Measurements from ENCODE around the gene ARF4.

The ARF4 gene

GRCh38 chr3:57598765-57599360 is 1.7 kb upstream of the ARF4 start:
- Mint-ChIP-seq H3K9me3 (no peaks in the 10 kb centered on the region), H3K27me3 (ENCODE audit: low read depth) (no peaks in the 10 kb centered on the region), H3K4me3 (peak overlapping the region; percentile 99), H3K4me1 (ENCODE audit: low read depth) (peaks cover 24% of the 10 kb centered on the region), H3K36me3 (ENCODE audit: low read depth) (peaks cover 26% of the 10 kb centered on the region), H3K27ac (peak overlapping the region; percentile 99)
- no peak for DNase-seq (ENCODE audit: low spot score)

GRCh38 chr3:57596495-57597126 is 533 bp downstream of the ARF4 start:
- peak overlapping the region; percentile 99 for H3K4me3 Mint-ChIP-seq
- DNase-seq (ENCODE audit: low spot score), result peak; percentile 70
- no peaks in the 10 kb centered on the region for H3K9me3 Mint-ChIP-seq
- no peaks in the 10 kb centered on the region for H3K27me3 Mint-ChIP-seq (ENCODE audit: low read depth)
- H3K36me3 Mint-ChIP-seq (ENCODE audit: low read depth), result peaks cover 20% of the 10 kb centered on the region
- H3K4me1 Mint-ChIP-seq (ENCODE audit: low read depth), result peaks cover 32% of the 10 kb centered on the region
- peak overlapping the region; percentile 99 for H3K27ac Mint-ChIP-seq

- no peaks in the 10 kb centered on the region for H3K27me3 Mint-ChIP-seq (ENCODE audit: low read depth)
- H3K4me3 Mint-ChIP-seq, result peak overlapping the region; percentile 99
- H3K9me3 Mint-ChIP-seq, result no peaks in the 10 kb centered on the region
- H3K4me1 Mint-ChIP-seq (ENCODE audit: low read depth), result peaks cover 34% of the 10 kb centered on the region
- DNase-seq (ENCODE audit: low spot score), result no peak
- H3K36me3 Mint-ChIP-seq (ENCODE audit: low read depth), result peaks cover 20% of the 10 kb centered on the region
- H3K27ac Mint-ChIP-seq, result no peak overlapping the region
These were observed 2.6 kb downstream of the ARF4 start for GRCh38 chr3:57594576-57594975.

GRCh38 chr3:57594144-57594543 is 3.0 kb downstream of the ARF4 start:
- peaks cover 21% of the 10 kb centered on the region for H3K36me3 Mint-ChIP-seq (ENCODE audit: low read depth)
- H3K4me1 Mint-ChIP-seq (ENCODE audit: low read depth), result peaks cover 31% of the 10 kb centered on the region
- no peaks in the 10 kb centered on the region for H3K27me3 Mint-ChIP-seq (ENCODE audit: low read depth)
- no peak overlapping the region for H3K27ac Mint-ChIP-seq
- H3K4me3 Mint-ChIP-seq, result peak overlapping the region; percentile 99
- no peak for DNase-seq (ENCODE audit: low spot score)
- H3K9me3 Mint-ChIP-seq, result no peaks in the 10 kb centered on the region

- DNase-seq (ENCODE audit: low spot score), result no peak
- H3K9me3 Mint-ChIP-seq, result no peaks in the 10 kb centered on the region
- no peak overlapping the region for H3K4me3 Mint-ChIP-seq
- H3K27me3 Mint-ChIP-seq (ENCODE audit: low read depth), result no peaks in the 10 kb centered on the region
- peaks cover 17% of the 10 kb centered on the region for H3K36me3 Mint-ChIP-seq (ENCODE audit: low read depth)
- H3K27ac Mint-ChIP-seq, result no peak overlapping the region
- peaks cover 26% of the 10 kb centered on the region for H3K4me1 Mint-ChIP-seq (ENCODE audit: low read depth)
These were observed 4.8 kb downstream of the ARF4 start for GRCh38 chr3:57592306-57592705.

- H3K36me3 Mint-ChIP-seq (ENCODE audit: low read depth), result peaks cover 20% of the 10 kb centered on the region
- no peak overlapping the region for H3K27ac Mint-ChIP-seq
These were observed 9.2 kb downstream of the ARF4 start for GRCh38 chr3:57587905-57588304.

GRCh38 chr3:57586778-57587177 is 10.4 kb downstream of the ARF4 start:
- Mint-ChIP-seq H3K4me1 (ENCODE audit: low read depth) (peaks cover 3% of the 10 kb centered on the region), H3K9me3 (no peaks in the 10 kb centered on the region), H3K27me3 (ENCODE audit: low read depth) (no peaks in the 10 kb centered on the region), H3K36me3 (ENCODE audit: low read depth) (peaks cover 23% of the 10 kb centered on the region), H3K4me3 (no peak overlapping the region), H3K27ac (no peak overlapping the region)
- DNase-seq (ENCODE audit: low spot score), result no peak

More at GRCh38 chr3:57587905-57588304, 9.2 kb downstream of the ARF4 start:
- H3K27me3 Mint-ChIP-seq (ENCODE audit: low read depth), result no peaks in the 10 kb centered on the region
- no peaks in the 10 kb centered on the region for H3K9me3 Mint-ChIP-seq
- no peak overlapping the region for H3K4me3 Mint-ChIP-seq
- no peak for DNase-seq (ENCODE audit: low spot score)
- peaks cover 7% of the 10 kb centered on the region for H3K4me1 Mint-ChIP-seq (ENCODE audit: low read depth)

GRCh38 chr3:57583544-57583943 is 13.6 kb downstream of the ARF4 start:
- Mint-ChIP-seq H3K27me3 (ENCODE audit: low read depth) (no peaks in the 10 kb centered on the region), H3K36me3 (ENCODE audit: low read depth) (peaks cover 40% of the 10 kb centered on the region), H3K27ac (no peak overlapping the region), H3K4me3 (no peak overlapping the region), H3K4me1 (ENCODE audit: low read depth) (no peaks in the 10 kb centered on the region), H3K9me3 (no peaks in the 10 kb centered on the region)
- no peak for DNase-seq (ENCODE audit: low spot score)

- H3K36me3 Mint-ChIP-seq (ENCODE audit: low read depth), result peaks cover 46% of the 10 kb centered on the region
- DNase-seq (ENCODE audit: low spot score), result no peak
- peaks cover 2% of the 10 kb centered on the region for H3K4me1 Mint-ChIP-seq (ENCODE audit: low read depth)
- H3K9me3 Mint-ChIP-seq, result no peaks in the 10 kb centered on the region
- no peak overlapping the region for H3K27ac Mint-ChIP-seq
- no peaks in the 10 kb centered on the region for H3K27me3 Mint-ChIP-seq (ENCODE audit: low read depth)
- no peak overlapping the region for H3K4me3 Mint-ChIP-seq
These were observed 14.5 kb downstream of the ARF4 start for GRCh38 chr3:57582474-57583168.

GRCh38 chr3:57577801-57578200 is 19.3 kb downstream of the ARF4 start:
- peaks cover 56% of the 10 kb centered on the region for H3K36me3 Mint-ChIP-seq (ENCODE audit: low read depth)
- no peaks in the 10 kb centered on the region for H3K9me3 Mint-ChIP-seq
- H3K27me3 Mint-ChIP-seq (ENCODE audit: low read depth), result no peaks in the 10 kb centered on the region
- H3K27ac Mint-ChIP-seq, result peak overlapping the region; percentile 13
- H3K4me3 Mint-ChIP-seq, result no peak overlapping the region
- peaks cover 14% of the 10 kb centered on the region for H3K4me1 Mint-ChIP-seq (ENCODE audit: low read depth)
- no peak for DNase-seq (ENCODE audit: low spot score)

- no peak for DNase-seq (ENCODE audit: low spot score)
- H3K4me1 Mint-ChIP-seq (ENCODE audit: low read depth), result peaks cover 14% of the 10 kb centered on the region
- no peaks in the 10 kb centered on the region for H3K27me3 Mint-ChIP-seq (ENCODE audit: low read depth)
- peaks cover 61% of the 10 kb centered on the region for H3K36me3 Mint-ChIP-seq (ENCODE audit: low read depth)
- H3K27ac Mint-ChIP-seq, result peak overlapping the region; percentile 46
- no peaks in the 10 kb centered on the region for H3K9me3 Mint-ChIP-seq
- H3K4me3 Mint-ChIP-seq, result no peak overlapping the region
These were observed 21.0 kb downstream of the ARF4 start for GRCh38 chr3:57575966-57576626.

- Mint-ChIP-seq H3K27ac (no peak overlapping the region), H3K4me1 (ENCODE audit: low read depth) (peaks cover 9% of the 10 kb centered on the region), H3K27me3 (ENCODE audit: low read depth) (no peaks in the 10 kb centered on the region), H3K4me3 (no peak overlapping the region), H3K9me3 (no peaks in the 10 kb centered on the region), H3K36me3 (ENCODE audit: low read depth) (peaks cover 52% of the 10 kb centered on the region)
- no peak for DNase-seq (ENCODE audit: low spot score)
These were observed 25.0 kb downstream of the ARF4 start for GRCh38 chr3:57572096-57572495.

- H3K4me1 Mint-ChIP-seq (ENCODE audit: low read depth), result peaks cover 2% of the 10 kb centered on the region
- peaks cover 53% of the 10 kb centered on the region for H3K36me3 Mint-ChIP-seq (ENCODE audit: low read depth)
- no peak for DNase-seq (ENCODE audit: low spot score)
- no peak overlapping the region for H3K4me3 Mint-ChIP-seq
- no peaks in the 10 kb centered on the region for H3K9me3 Mint-ChIP-seq
- no peak overlapping the region for H3K27ac Mint-ChIP-seq
- H3K27me3 Mint-ChIP-seq (ENCODE audit: low read depth), result no peaks in the 10 kb centered on the region
These were observed 26.3 kb downstream of the ARF4 start for GRCh38 chr3:57570878-57571277.

- no peaks in the 10 kb centered on the region for H3K27me3 Mint-ChIP-seq (ENCODE audit: low read depth)
- H3K27ac Mint-ChIP-seq, result no peak overlapping the region
- H3K4me1 Mint-ChIP-seq (ENCODE audit: low read depth), result peaks cover 2% of the 10 kb centered on the region
- DNase-seq (ENCODE audit: low spot score), result no peak
- H3K4me3 Mint-ChIP-seq, result no peak overlapping the region
- peaks cover 46% of the 10 kb centered on the region for H3K36me3 Mint-ChIP-seq (ENCODE audit: low read depth)
- H3K9me3 Mint-ChIP-seq, result no peaks in the 10 kb centered on the region
These were observed 27.2 kb downstream of the ARF4 start for GRCh38 chr3:57569859-57570450.
